ENCODE measurements around the gene KIRREL3.

DNA sequence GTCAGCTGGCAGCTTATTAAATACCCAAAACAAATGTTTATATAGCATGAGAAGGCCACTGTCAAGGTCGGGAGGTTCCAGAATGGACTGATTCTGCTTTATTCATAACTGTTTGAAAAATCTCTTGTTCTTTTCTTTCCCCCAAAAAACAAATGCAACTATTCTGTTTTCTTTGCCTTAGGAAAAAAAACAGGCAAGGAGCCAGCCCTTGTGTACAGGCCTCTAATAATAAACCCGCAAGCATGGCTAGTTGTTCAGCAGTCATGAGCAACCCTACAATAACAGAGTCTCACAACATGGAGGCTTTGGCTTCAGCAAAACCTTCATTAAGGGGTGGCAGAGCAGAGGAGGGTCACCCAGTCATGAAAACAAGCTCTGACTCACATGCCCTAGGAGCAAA, 191.7 kb downstream of the KIRREL3 start:
- no peak for TF ChIP-seq EZH2 (IDR thresholded peaks at IDR 0.05; ENCODE audit: insufficient read depth, poor library complexity, severe bottlenecking)
- TF ChIP-seq EZH2phosphoT487 (IDR thresholded peaks at IDR 0.05; ENCODE audit: insufficient read depth, low read depth) = no peak
